Measurements from ENCODE around the gene MED15. TPM values are rescaled to one million over a fixed set of nuclear protein-coding genes. Genes with fewer than 3 reads are reported as not detected.

The MED15 gene
- polyA plus RNA-seq, 1 experiment, result 42.7 TPM

- H3K36me3 ChIP-seq (ENCODE audit: control insufficient read depth, insufficient read depth, low read length), result peaks cover 11% of the 10 kb centered on the region
- TF ChIP-seq CTCF (IDR thresholded peaks at IDR 0.05; ENCODE audit: insufficient read depth, low read depth, low read length), result no peak
- POLR2A ChIA-PET, result interaction anchor here (1.0 kb wide), 1 partner anchor 23 kb away, joined by 3 read pairs; the partner anchor contains the start of gene MED15
- no peak for DNase-seq (ENCODE audit: low read depth)
- H3K27me3 ChIP-seq (ENCODE audit: control insufficient read depth, insufficient read depth, low read length), result no peaks in the 10 kb centered on the region
- CTCF ChIA-PET, result interaction anchor here (1.6 to 8.7 kb wide), 2 partner anchors 23 to 36 kb away, joined by 8 to 82 read pairs; partner anchors contain the start of gene MED15
- H3K4me3 ChIP-seq (ENCODE audit: low read depth, low read length), result no peak overlapping the region
Measured at GRCh38 chr22:20531154-20531403, 23.7 kb downstream of the MED15 start.

GRCh38 chr22:20531404-20532201 is 24.2 kb downstream of the MED15 start:
- POLR2A ChIA-PET, result interaction anchor here (0.5 to 1.0 kb wide), 4 partner anchors 15 to 46 kb away, joined by 3 to 10 read pairs (median 3); partner anchors contain the start of gene MED15
- DNase-seq (ENCODE audit: low read depth), result no peak
- H3K36me3 ChIP-seq (ENCODE audit: control insufficient read depth, insufficient read depth, low read length), result peaks cover 11% of the 10 kb centered on the region
- CTCF ChIA-PET, result interaction anchor here (0.5 to 8.7 kb wide), 4 partner anchors 8 to 35 kb away, joined by 3 to 82 read pairs (median 6); partner anchors contain the start of gene MED15
- H3K4me3 ChIP-seq (ENCODE audit: low read depth, low read length), result no peak overlapping the region
- no peaks in the 10 kb centered on the region for H3K27me3 ChIP-seq (ENCODE audit: control insufficient read depth, insufficient read depth, low read length)
- TF ChIP-seq CTCF (IDR thresholded peaks at IDR 0.05; ENCODE audit: insufficient read depth, low read depth, low read length), result no peak

- TF ChIP-seq CTCF (IDR thresholded peaks at IDR 0.05; ENCODE audit: insufficient read depth, low read depth, low read length), result no peak
- DNase-seq (ENCODE audit: low read depth), result no peak
- H3K36me3 ChIP-seq (ENCODE audit: control insufficient read depth, insufficient read depth, low read length), result peaks cover 15% of the 10 kb centered on the region
- no peak overlapping the region for H3K4me3 ChIP-seq (ENCODE audit: low read depth, low read length)
- H3K27me3 ChIP-seq (ENCODE audit: control insufficient read depth, insufficient read depth, low read length), result no peaks in the 10 kb centered on the region
- CTCF ChIA-PET, result interaction anchor here (0.5 to 8.7 kb wide), 6 partner anchors 9 to 40 kb away, joined by 3 to 82 read pairs (median 3); no protein-coding TSS in a partner anchor
- POLR2A ChIA-PET, result interaction anchor here (0.5 to 0.7 kb wide), 3 partner anchors 15 to 47 kb away, joined by 3 to 10 read pairs (median 3); no protein-coding TSS in a partner anchor
Measured at GRCh38 chr22:20532256-20532993, 25.0 kb downstream of the MED15 start.

- CTCF ChIA-PET, result interaction anchor here (0.7 to 8.7 kb wide), 4 partner anchors 9 to 39 kb away, joined by 3 to 82 read pairs (median 3); no protein-coding TSS in a partner anchor
- no peaks in the 10 kb centered on the region for H3K27me3 ChIP-seq (ENCODE audit: control insufficient read depth, insufficient read depth, low read length)
- DNase-seq (ENCODE audit: low read depth), result no peak
- POLR2A ChIA-PET, result no interaction called here
- no peak overlapping the region for H3K4me3 ChIP-seq (ENCODE audit: low read depth, low read length)
- no peak for TF ChIP-seq CTCF (IDR thresholded peaks at IDR 0.05; ENCODE audit: insufficient read depth, low read depth, low read length)
- H3K36me3 ChIP-seq (ENCODE audit: control insufficient read depth, insufficient read depth, low read length), result peaks cover 16% of the 10 kb centered on the region
Measured at GRCh38 chr22:20533095-20533878, 25.9 kb downstream of the MED15 start.
